Adrenal gland (tissue), 12 donors: ENCODE measurements around the gene MAPT. TPM values are rescaled to one million over a fixed set of nuclear protein-coding genes. Genes with fewer than 3 reads are reported as not detected.

Source experiments
- DNase-seq, 7 donors: peaks; one replicate each; pipeline ENCODE4 v3.0.0-alpha.2; 2019 to 2020
- H3K27ac ChIP-seq, 5 donors: fragments of 200-600 bp; sonication (generic) in 4 of 5; 1 replicate in 3 of 5; 2 replicates in 2 of 5; pipeline versions ENCODE4 v1.5.1 to v1.8.0; 2016 to 2020; ENCODE audit warnings: mild to moderate bottlenecking in 1 of 5
- H3K27me3 ChIP-seq: fragments of 200-600 bp; 2 replicates; pipeline ENCODE4 v1.8.0; 2021
- H3K36me3 ChIP-seq, 2 donors: fragments of 200-600 bp; replicated peaks in 1 of 2; 1 replicate in 1 of 2; 2 replicates in 1 of 2; pipeline versions ENCODE4 v1.5.1 to v1.8.0; 2018 to 2022
- H3K4me1 ChIP-seq, 2 donors: fragments of 200-600 bp; replicated peaks in 1 of 2; 1 replicate in 1 of 2; 2 replicates in 1 of 2; pipeline versions ENCODE4 v1.5.1 to v1.8.0; 2018 to 2021
- H3K4me3 ChIP-seq, 4 donors: fragments of 200-600 bp; sonication (generic) in 3 of 4; one replicate each; pipeline ENCODE4 v1.5.1; 2016 to 2018
- H3K9me3 ChIP-seq, 3 donors: fragments of 200-600 bp; sonication (generic) in 1 of 3; replicated peaks in 1 of 3; 1 replicate in 2 of 3; 2 replicates in 1 of 3; pipeline versions ENCODE4 v1.5.1 to v1.8.0; 2016 to 2021
- CTCF ChIP-seq, 6 experiments: fragments of 450-650 bp in 4 of 6; fragments of 200-600 bp in 2 of 6; sonication (generic) in 1 of 6; IDR thresholded peaks; 1 replicate in 5 of 6; 2 replicates in 1 of 6; pipeline versions ENCODE4 v1.5.1 to v1.8.0; 2016 to 2021; ENCODE audit warnings: antibody characterized with exemption in 6 of 6, mild to moderate bottlenecking in 2 of 6, moderate library complexity in 1 of 6
- POLR2A ChIP-seq, 2 donors: fragments of 450-650 bp; IDR thresholded peaks; one replicate each; pipeline ENCODE4 v1.6.1; 2017; ENCODE audit warnings: antibody characterized with exemption in 2 of 2, mild to moderate bottlenecking in 2 of 2, moderate library complexity in 1 of 2
- WGBS, 4 donors: extraction: QIAGEN DNeasy Blood & Tissue Kit in 2 of 4; methylation state at CpG; one replicate each; pipeline versions ENCODE4 v1.1.5 to v1.1.7; 2013 to 2017; 5-methylcytosine and 5-hydroxymethylcytosine counted together
- intact Hi-C, 2 donors: fragments of 100-400 bp; cut with DNase I; formaldehyde crosslinking; loops; one replicate each; pipeline versions ENCODE4 v1.14.1 to v1.15.0; 2022 to 2023
- polyA plus RNA-seq, 3 donors: library from polyadenylated mRNA; stranded (reverse); fragments of 200-250 nt in 2 of 3; fragments of 350-450 nt in 1 of 3; fragmentation: Illumina TruSeq in 1 of 3; extraction: RNeasy Lipid Tissue Mini Kit (QIAGEN cat#74804) in 1 of 3; gene quantifications; one replicate each; pipeline ENCODE4 v1.2.3, GENCODE V29; 2013 to 2014
- total RNA-seq, 9 donors: library from RNA; depleted of rRNA in 4 of 9; stranded (reverse); fragments of >200 nt in 4 of 9; fragments of 120-200 nt in 1 of 9; fragmentation: NEBNext Ultra II Directional in 1 of 9; extraction: Animal tissue kit (Norgen Biotek cat#: 25700) in 1 of 9; gene quantifications; one replicate each; pipeline versions ENCODE4 v1.1.0 to v1.2.4, GENCODE V29; 2013 to 2023
- donor health status: healthy with polysubstance abuse.
- donor health status: Bipolar disorder and iron deficiency.
- donor health status: DM: yes; HTN: yes; CAD: no.
- donor health status: DM: no; HTN: no; CAD: no.
- donor health status: DM: no; HTN: no; CAD: no.
- donor health status: DM: yes; HTN: yes; CAD: no.

The MAPT gene
- total and polyA plus RNA-seq, 12 donors = 0.72 to 17.6 (median 3.3) TPM

- H3K27me3 ChIP-seq = peaks cover 41% of the 10 kb centered on the region
- TF ChIP-seq POLR2A (IDR thresholded peaks at IDR 0.05) (no peak), CTCF (IDR thresholded peaks at IDR 0.05) (no peak)
- no peaks in the 10 kb centered on the region for H3K9me3 ChIP-seq
- 1 to 4% (median 1%) methylated on average over 9 to 63 of the region's 63 CpGs for WGBS, 4 donors
- peak overlapping the region in 1 of 4 donors; percentile 80 for H3K4me3 ChIP-seq
- intact Hi-C loops = no loop called here
- no peaks in the 10 kb centered on the region for H3K36me3 ChIP-seq
- peaks cover 14 to 15% of the 10 kb centered on the region in 2 donors for H3K4me1 ChIP-seq
- peak in 2 of 7 donors; percentile 28 to 79 for DNase-seq
- H3K27ac ChIP-seq = peak overlapping the region in 1 of 5 donors; percentile 68
These were observed 1.1 kb downstream of the MAPT start for GRCh38 chr17:45895304-45895968.

- Histone ChIP-seq H3K36me3 (no peaks in the 10 kb centered on the region), H3K4me1 (peaks cover 14 to 15% of the 10 kb centered on the region in 2 donors), H3K9me3 (no peaks in the 10 kb centered on the region), H3K27me3 (peaks cover 41% of the 10 kb centered on the region), H3K27ac (peak overlapping the region in 1 of 5 donors; percentile 68), H3K4me3 (no peak overlapping the region)
- no peak for TF ChIP-seq POLR2A (IDR thresholded peaks at IDR 0.05)
- TF ChIP-seq CTCF (IDR thresholded peaks at IDR 0.05) = no peak
- WGBS, 4 donors = 3 to 6% (median 5%) methylated on average over 38 to 55 of the region's 55 CpGs
- peak in 1 of 7 donors; percentile 22 for DNase-seq
- intact Hi-C loops = no loop called here
These were observed 1.8 kb downstream of the MAPT start for GRCh38 chr17:45895969-45896785.

- WGBS, 4 donors = 4 to 9% (median 5%) methylated on average over 23 to 67 of the region's 67 CpGs
- H3K27me3 ChIP-seq = peaks cover 41% of the 10 kb centered on the region
- peak overlapping the region in 1 of 5 donors; percentile 68 for H3K27ac ChIP-seq
- no peak overlapping the region for H3K4me3 ChIP-seq
- H3K4me1 ChIP-seq = peaks cover 14 to 15% of the 10 kb centered on the region in 2 donors
- intact Hi-C loops = no loop called here
- no peaks in the 10 kb centered on the region for H3K36me3 ChIP-seq
- no peak for DNase-seq
- H3K9me3 ChIP-seq = no peaks in the 10 kb centered on the region
- no peak for TF ChIP-seq CTCF (IDR thresholded peaks at IDR 0.05)
- no peak for TF ChIP-seq POLR2A (IDR thresholded peaks at IDR 0.05)
These were observed 2.7 kb downstream of the MAPT start for GRCh38 chr17:45896803-45897693.

- TF ChIP-seq CTCF (IDR thresholded peaks at IDR 0.05) = no peak
- TF ChIP-seq POLR2A (IDR thresholded peaks at IDR 0.05) = no peak
- Histone ChIP-seq H3K36me3 (no peaks in the 10 kb centered on the region), H3K27me3 (peaks cover 40% of the 10 kb centered on the region), H3K27ac (no peak overlapping the region), H3K4me3 (no peak overlapping the region), H3K4me1 (peaks cover 6 to 8% of the 10 kb centered on the region in 2 donors), H3K9me3 (no peaks in the 10 kb centered on the region)
- intact Hi-C loops = no loop called here
- WGBS, 4 donors = 74 to 88% (median 80%) methylated on average over 2 of the region's 2 CpGs
- DNase-seq = no peak
These were observed 5.8 kb downstream of the MAPT start for GRCh38 chr17:45900136-45900535.
